Right lobe of liver (tissue), 4 donors: ENCODE data around the gene VPS35L.

Experiments used
- CTCF ChIP-seq, 4 donors: fragments of 200-600 bp in 3 of 4; fragments of 450-650 bp in 1 of 4; IDR thresholded peaks; one replicate each; pipeline versions ENCODE4 v1.5.1 to v1.8.0; 2016 to 2022; ENCODE audit warnings: antibody characterized with exemption in 4 of 4, mild to moderate bottlenecking in 2 of 4
- POLR2A ChIP-seq: fragments of 450-650 bp; IDR thresholded peaks from one replicate; pipeline ENCODE4 v1.6.1; 2017; ENCODE audit warnings: antibody characterized with exemption, mild to moderate bottlenecking
- donor health status: DM: no; HTN: no; CAD: no.
- donor health status: DM: no; HTN: no; CAD: no.
- donor health status: DM: no; HTN: yes; CAD: no.

GRCh38 chr16:19707569-19708295 is 152.2 kb downstream of the VPS35L start:
- TF ChIP-seq POLR2A: no peak
- no peak for TF ChIP-seq CTCF (IDR thresholded peaks at IDR 0.05)
